NCI-H345 (cell line): ENCODE results near the gene GDF11.
"Not testable (repeated sequence)": the region's sequence is repeated elsewhere in the genome, so short reads cannot be mapped to it uniquely, and the experiment has no call there.

ENCODE experiments used
- DNase-seq: peaks from one replicate; lab custom pipeline; 2025; lab: John Stamatoyannopoulos, UW

Gene GDF11

GRCh38 chr12:55741931-55742680 lies 816 bp upstream of the GDF11 start:
- no peak for DNase-seq

- DNase-seq = peak; percentile 37
These were observed 751 bp downstream of the GDF11 start for GRCh38 chr12:55743406-55744339.

- no peak for DNase-seq
These were observed 1.6 kb downstream of the GDF11 start for GRCh38 chr12:55744340-55745030.

- DNase-seq = peak; percentile 41
These were observed 2.6 kb downstream of the GDF11 start for GRCh38 chr12:55745361-55746173.

- no peak for DNase-seq
These were observed 3.4 kb downstream of the GDF11 start for GRCh38 chr12:55746174-55746912.

- DNase-seq = no peak
These were observed 4.0 kb downstream of the GDF11 start for GRCh38 chr12:55746913-55747231.

GRCh38 chr12:55748230-55748993 lies 5.5 kb downstream of the GDF11 start:
- no peak for DNase-seq

GRCh38 chr12:55755246-55755645 lies 12.3 kb downstream of the GDF11 start:
- no peak for DNase-seq

- DNase-seq = no peak
These were observed 14.8 kb downstream of the GDF11 start for GRCh38 chr12:55757701-55758100.

GRCh38 chr12:55758575-55758974 lies 15.7 kb downstream of the GDF11 start:
- DNase-seq = not testable (repeated sequence)

GRCh38 chr12:55760663-55761062 lies 17.7 kb downstream of the GDF11 start:
- no peak for DNase-seq

- DNase-seq = no peak
These were observed 19.7 kb downstream of the GDF11 start for GRCh38 chr12:55762646-55763045.

GRCh38 chr12:55765736-55766290 lies 22.9 kb downstream of the GDF11 start:
- peak; percentile 25 for DNase-seq

- no peak for DNase-seq
These were observed 24.2 kb downstream of the GDF11 start for GRCh38 chr12:55767156-55767555.

- DNase-seq = no peak
These were observed 28.8 kb downstream of the GDF11 start for GRCh38 chr12:55771736-55772135.

- DNase-seq = no peak
These were observed 34.9 kb downstream of the GDF11 start for GRCh38 chr12:55777856-55778255.

GRCh38 chr12:55780685-55781084 lies 37.8 kb downstream of the GDF11 start:
- no peak for DNase-seq

- DNase-seq = no peak
These were observed 45.6 kb downstream of the GDF11 start for GRCh38 chr12:55788546-55788945.

GRCh38 chr12:55789171-55789570 lies 46.2 kb downstream of the GDF11 start:
- DNase-seq = no peak

GRCh38 chr12:55789893-55790292 lies 47.0 kb downstream of the GDF11 start:
- no peak for DNase-seq
